Activated effector memory CD4-positive, alpha-beta T cell treated with anti-CD3 and anti-CD28 coated beads, Interleukin-2, amount 50 U/mL, for 16 hours (primary cell): ENCODE results near the gene EVA1B.

Experiments used
- DNase-seq: peaks from one replicate; pipeline ENCODE4 v3.0.0-alpha.2; 2020

The EVA1B gene

GRCh38 chr1:36307601-36308330, 15.7 kb downstream of the EVA1B start:
- DNase-seq = peak; percentile 60

GRCh38 chr1:36306902-36307456, 16.5 kb downstream of the EVA1B start:
- DNase-seq = peak; percentile 97

DNA sequence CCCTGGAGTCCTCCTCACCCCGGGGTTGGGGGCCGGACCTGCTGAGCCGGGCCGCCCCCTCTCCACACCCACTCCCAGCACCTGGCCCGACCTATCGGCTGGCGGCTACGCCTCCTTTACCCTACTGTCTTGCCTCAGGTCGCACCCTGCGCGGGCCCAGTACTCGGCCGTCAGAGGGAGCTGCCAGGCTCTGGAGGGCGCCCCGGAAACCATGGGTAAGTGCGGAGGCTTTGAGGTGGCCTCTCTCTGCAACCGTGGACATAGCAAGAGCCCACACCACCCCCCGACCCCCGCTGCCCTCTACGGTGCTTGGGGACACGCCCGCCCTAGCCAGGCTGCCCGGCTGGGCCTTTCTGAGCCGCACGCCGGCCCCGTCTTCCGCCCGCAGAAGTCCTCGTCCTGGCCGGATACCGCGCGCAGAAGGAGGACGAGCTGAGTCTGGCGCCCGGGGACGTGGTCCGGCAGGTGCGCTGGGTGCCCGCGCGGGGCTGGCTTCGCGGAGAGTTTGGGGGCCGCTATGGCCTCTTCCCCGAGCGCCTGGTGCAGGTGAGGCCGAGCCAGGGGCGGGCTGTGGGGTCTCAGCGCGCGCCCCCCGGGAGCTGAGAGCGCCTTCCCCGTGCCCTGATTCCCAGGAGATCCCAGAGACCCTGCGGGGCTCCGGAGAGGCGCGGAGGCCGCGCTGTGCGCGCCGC, 17.1 kb downstream of the EVA1B start, which contains the start of gene SH3D21:
Gene SH3D21, plus strand, starts transcription at position 159 of the 692 bp plus-strand sequence. Its CDS starts 53 bp downstream, at position 212.
- peak; percentile 81 for DNase-seq

DNA sequence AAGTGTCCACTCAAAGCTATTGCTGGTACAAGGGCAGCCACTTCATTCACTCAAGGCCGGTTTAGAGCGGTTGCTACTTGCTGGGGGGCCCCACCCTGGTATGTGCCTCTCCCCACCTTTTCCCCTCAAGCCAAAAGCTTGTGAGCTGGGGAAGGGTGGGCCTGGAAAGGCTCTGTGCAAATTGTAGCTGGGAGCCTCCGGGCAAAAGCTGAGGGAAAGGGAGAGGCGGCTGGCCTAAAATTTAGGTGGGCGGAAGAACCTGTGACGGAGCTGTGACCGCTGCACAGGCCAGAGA, 17.6 kb downstream of the EVA1B start:
- no peak for DNase-seq

DNA sequence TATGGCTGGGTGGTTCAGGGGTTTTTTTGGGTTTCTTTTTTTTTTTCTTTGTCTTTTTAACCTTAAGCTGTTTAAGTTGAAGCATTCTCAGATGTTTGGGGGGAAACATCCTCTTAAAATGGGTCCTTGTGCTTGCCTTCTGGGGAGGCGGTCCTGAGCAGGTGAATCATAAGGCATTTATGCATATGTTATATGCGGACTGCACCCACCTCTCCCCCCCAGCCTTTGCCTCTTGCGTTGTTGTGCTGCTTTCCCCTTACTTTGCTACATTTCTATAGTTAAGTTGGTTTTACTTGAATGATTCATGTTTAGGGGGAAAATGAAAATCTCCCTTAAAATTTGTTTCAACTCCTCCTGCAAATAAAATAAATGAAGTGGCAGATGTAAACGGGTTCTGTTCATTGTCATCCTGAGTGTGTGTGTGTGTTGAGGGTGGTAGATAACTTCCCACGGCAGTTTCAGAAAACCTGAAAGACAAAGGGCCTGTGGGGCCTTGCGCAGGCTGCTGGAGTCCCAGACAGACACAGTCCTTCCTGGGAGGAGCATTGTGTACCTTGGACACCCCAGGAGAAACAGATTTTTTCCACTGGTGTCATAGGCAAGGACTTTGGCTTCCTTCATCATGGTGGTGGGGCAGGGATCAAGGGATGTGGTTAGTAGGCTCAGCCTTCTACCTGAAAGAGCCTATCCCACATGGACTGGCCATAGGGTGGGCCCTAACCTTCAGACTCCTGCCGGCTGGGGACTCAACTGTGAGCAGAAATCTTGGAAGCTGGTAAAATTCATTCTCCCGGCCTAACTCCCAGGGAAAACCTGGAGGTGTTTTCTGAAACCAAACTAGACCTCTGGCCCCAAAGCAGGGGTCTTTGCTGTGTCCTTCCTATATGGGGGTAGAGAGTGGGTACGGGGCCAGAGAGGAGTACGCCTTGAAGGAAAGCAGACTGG, 18.2 kb downstream of the EVA1B start:
- DNase-seq = peak; percentile 68

GRCh38 chr1:36304521-36304920, 18.9 kb downstream of the EVA1B start:
- peak; percentile 42 for DNase-seq

DNA sequence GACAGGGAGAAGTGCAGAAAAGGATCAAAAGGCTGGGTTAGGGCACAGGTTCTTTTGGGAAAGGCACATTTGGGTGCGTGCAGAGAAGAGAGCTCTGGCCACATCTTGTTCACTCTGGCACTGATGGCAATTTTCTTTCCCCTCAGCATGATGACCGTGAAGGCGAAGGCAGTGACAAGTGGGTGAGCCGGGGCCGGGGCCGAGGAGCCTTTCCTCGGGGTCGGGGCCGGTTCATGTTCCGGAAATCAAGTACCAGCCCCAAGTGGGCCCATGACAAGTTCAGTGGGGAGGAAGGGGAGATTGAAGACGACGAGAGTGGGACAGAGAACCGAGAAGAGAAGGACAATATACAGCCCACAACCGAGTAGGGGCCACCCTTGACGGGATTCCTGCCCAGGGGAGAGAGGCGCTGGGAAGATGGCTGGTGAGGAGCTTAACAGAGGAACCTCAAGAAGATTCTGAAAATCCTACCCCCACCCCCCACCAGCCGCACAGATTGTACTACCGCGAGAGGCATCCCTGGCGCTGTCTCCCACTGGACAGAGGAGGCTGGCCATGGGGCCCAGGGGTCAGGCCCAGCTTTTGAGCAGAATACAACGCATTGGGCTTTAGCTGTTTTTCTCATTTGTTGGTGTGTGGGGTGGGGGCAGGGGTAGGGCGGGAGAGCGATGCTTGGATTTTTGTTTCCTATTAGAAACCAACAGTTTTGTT, 19.6 kb downstream of the EVA1B start:
- peak; percentile 61 for DNase-seq

DNA sequence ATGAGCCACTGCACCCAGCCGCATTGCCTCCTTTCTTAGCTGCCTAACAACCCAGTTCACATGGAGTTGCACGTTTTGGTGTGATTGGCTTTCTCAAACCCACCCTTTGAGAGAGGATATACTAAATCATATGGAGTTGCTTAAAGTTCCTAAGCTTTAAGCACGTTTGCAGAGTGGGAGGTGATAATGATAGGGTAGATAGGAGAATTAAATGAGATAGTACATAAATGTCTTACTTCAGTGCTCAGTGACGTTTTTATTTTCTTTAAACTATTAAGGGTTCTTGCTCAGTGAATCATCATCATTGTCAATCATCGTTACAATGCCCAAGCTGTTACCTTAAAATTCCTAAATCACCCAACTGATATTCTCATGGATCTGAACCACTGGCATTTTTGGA, 20.2 kb downstream of the EVA1B start:
- no peak for DNase-seq

DNA sequence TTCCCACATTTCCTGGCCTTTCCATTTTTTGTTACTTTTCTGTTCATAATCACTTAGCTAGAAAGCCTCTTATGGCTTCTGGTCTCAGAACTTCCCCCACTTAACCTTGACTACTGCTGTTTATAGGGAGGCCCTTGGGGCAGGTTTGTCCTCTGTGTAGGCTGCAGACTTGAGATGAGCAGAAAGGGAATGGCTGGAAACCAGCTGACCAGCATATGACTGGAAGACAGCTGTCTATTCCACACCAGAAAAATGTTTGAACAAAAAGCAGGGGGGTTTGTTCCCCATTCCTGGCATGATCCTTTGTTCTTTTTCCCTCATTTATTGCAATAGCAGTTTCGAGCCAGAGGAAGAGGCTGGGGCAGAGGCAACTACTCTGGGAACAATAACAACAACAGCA, 22.2 kb downstream of the EVA1B start:
- no peak for DNase-seq

GRCh38 chr1:36300526-36300925, 22.9 kb downstream of the EVA1B start:
- DNase-seq = peak; percentile 62

DNA sequence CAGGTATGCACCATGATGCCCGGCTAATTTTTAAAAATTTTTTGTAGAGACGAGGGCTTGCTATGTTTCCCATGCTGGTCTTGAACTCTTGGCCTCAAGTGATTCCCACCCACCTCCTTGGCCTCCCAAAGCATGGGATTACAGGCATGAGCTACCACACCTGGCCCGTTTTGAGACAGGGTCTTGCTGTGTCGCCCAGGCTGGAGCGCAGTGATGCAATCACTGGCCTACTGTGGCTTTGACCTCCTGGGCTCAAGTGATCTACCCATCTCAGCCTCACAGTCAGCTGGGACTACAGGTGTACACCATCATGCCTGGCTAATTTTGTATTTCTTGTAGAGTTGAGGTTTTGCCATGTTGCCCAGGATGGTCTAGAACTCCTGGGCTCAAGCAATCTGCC, 24.8 kb downstream of the EVA1B start:
- DNase-seq = peak; percentile 50

GRCh38 chr1:36297062-36297461, 26.4 kb downstream of the EVA1B start:
- no peak for DNase-seq

GRCh38 chr1:36295390-36295789, 28.1 kb downstream of the EVA1B start:
- DNase-seq = no peak

DNA sequence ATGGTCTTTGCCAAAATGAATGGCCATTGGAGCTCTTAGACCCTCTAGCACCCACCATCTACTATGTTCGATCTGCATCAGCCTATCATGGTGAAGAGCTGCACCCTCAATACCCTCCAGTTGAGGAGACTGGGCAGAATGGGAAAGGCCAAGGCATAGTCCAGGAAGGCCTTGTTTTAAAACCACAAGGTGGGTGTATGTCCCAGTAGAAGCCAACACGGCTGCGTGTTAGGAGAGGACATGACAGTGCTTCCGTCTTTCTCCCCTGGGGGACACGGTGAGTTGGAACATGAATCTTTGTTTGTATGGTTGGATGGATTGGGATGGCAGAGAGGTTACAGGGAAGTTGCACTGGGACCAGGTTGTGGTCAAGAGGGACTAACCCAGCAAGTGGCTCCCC, 35.9 kb downstream of the EVA1B start:
- no peak for DNase-seq

GRCh38 chr1:36286802-36287201, 36.6 kb downstream of the EVA1B start:
- DNase-seq = no peak

DNA sequence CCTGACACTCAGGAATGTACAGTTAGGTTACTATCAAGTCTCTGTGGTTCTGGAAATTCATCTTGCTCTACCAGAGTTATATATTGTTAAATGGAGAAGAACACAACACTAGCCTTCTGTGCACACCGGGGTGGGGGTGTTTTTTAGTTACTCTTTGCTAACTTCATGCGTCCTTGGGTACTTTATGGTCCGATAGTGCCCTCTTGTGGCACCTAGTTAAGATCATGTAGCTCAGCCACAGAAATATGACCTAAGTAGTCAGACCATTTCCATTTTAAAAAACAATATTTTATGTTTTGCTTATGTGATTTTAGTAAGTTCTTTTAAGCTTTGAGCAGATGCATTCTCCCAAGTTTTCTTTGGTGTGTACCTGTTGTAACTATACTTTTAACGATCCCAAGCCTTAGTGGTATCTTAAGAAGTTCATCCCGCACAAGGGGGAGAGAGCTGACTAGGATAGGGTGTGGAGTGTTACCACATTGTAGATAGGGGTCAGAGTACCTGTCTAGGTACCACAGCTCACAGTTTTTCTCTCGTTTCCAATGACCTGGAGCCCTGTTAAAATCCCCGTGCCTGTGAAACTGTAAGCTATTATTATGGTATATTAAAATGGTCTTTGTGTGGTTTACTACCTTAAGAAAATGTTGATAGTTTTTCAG, 37.9 kb downstream of the EVA1B start:
- peak; percentile 77 for DNase-seq

- no peak for DNase-seq
Measured at GRCh38 chr1:36284517-36284916, 38.9 kb downstream of the EVA1B start.

GRCh38 chr1:36284061-36284460, 39.4 kb downstream of the EVA1B start:
- no peak for DNase-seq

- no peak for DNase-seq
Measured at GRCh38 chr1:36279789-36280296, 43.6 kb downstream of the EVA1B start.

- DNase-seq = no peak
Measured at GRCh38 chr1:36279110-36279788, 44.2 kb downstream of the EVA1B start.

GRCh38 chr1:36276688-36277087, 46.8 kb downstream of the EVA1B start:
- no peak for DNase-seq
